ENCODE data around the gene SOX10.
"Not testable (repeated sequence)": the region's sequence is repeated elsewhere in the genome, so short reads cannot be mapped to it uniquely, and the experiment has no call there.

Gene SOX10

GRCh38 chr22:37976022-37976421 lies 8.3 kb downstream of the SOX10 start:
- not testable (repeated sequence) for H3K27me3 ChIP-seq (replicated peaks; ENCODE audit: control insufficient read depth, insufficient read depth, low read length, poor library complexity, severe bottlenecking); H3K36me3 ChIP-seq (ENCODE audit: control insufficient read depth, insufficient read depth, low read length); H3K27ac ChIP-seq (ENCODE audit: insufficient read depth, low read length, poor library complexity, severe bottlenecking); H3K4me3 ChIP-seq (ENCODE audit: insufficient read depth, low read depth, low read length, poor library complexity, severe bottlenecking); H3K9me3 ChIP-seq (ENCODE audit: control insufficient read depth, low read length); H3K4me1 ChIP-seq (ENCODE audit: control insufficient read depth, insufficient read depth, low read length, poor library complexity, severe bottlenecking); DNase-seq

GRCh38 chr22:37975153-37975552 lies 9.2 kb downstream of the SOX10 start:
- H3K4me3 ChIP-seq (ENCODE audit: insufficient read depth, low read depth, low read length, poor library complexity, severe bottlenecking): no peak overlapping the region
- H3K27me3 ChIP-seq (replicated peaks; ENCODE audit: control insufficient read depth, insufficient read depth, low read length, poor library complexity, severe bottlenecking): no peaks in the 10 kb centered on the region
- no peaks in the 10 kb centered on the region for H3K36me3 ChIP-seq (ENCODE audit: control insufficient read depth, insufficient read depth, low read length)
- no peak overlapping the region for H3K27ac ChIP-seq (ENCODE audit: insufficient read depth, low read length, poor library complexity, severe bottlenecking)
- H3K4me1 ChIP-seq (ENCODE audit: control insufficient read depth, insufficient read depth, low read length, poor library complexity, severe bottlenecking): no peaks in the 10 kb centered on the region
- no peaks in the 10 kb centered on the region for H3K9me3 ChIP-seq (ENCODE audit: control insufficient read depth, low read length)
- no peak for DNase-seq

GRCh38 chr22:37973271-37974170 lies 10.8 kb downstream of the SOX10 start:
- no peaks in the 10 kb centered on the region for H3K4me1 ChIP-seq (ENCODE audit: control insufficient read depth, insufficient read depth, low read length, poor library complexity, severe bottlenecking)
- H3K36me3 ChIP-seq (ENCODE audit: control insufficient read depth, insufficient read depth, low read length): peaks cover 9% of the 10 kb centered on the region
- DNase-seq: no peak
- no peak overlapping the region for H3K27ac ChIP-seq (ENCODE audit: insufficient read depth, low read length, poor library complexity, severe bottlenecking)
- no peaks in the 10 kb centered on the region for H3K27me3 ChIP-seq (replicated peaks; ENCODE audit: control insufficient read depth, insufficient read depth, low read length, poor library complexity, severe bottlenecking)
- H3K4me3 ChIP-seq (ENCODE audit: insufficient read depth, low read depth, low read length, poor library complexity, severe bottlenecking): no peak overlapping the region
- no peaks in the 10 kb centered on the region for H3K9me3 ChIP-seq (ENCODE audit: control insufficient read depth, low read length)

- H3K27me3 ChIP-seq (replicated peaks; ENCODE audit: control insufficient read depth, insufficient read depth, low read length, poor library complexity, severe bottlenecking): no peaks in the 10 kb centered on the region
- H3K27ac ChIP-seq (ENCODE audit: insufficient read depth, low read length, poor library complexity, severe bottlenecking): no peak overlapping the region
- H3K36me3 ChIP-seq (ENCODE audit: control insufficient read depth, insufficient read depth, low read length): peaks cover 19% of the 10 kb centered on the region
- H3K4me1 ChIP-seq (ENCODE audit: control insufficient read depth, insufficient read depth, low read length, poor library complexity, severe bottlenecking): no peaks in the 10 kb centered on the region
- no peak overlapping the region for H3K4me3 ChIP-seq (ENCODE audit: insufficient read depth, low read depth, low read length, poor library complexity, severe bottlenecking)
- DNase-seq: no peak
- no peaks in the 10 kb centered on the region for H3K9me3 ChIP-seq (ENCODE audit: control insufficient read depth, low read length)
These were observed 11.8 kb downstream of the SOX10 start for GRCh38 chr22:37972527-37972926.

DNA sequence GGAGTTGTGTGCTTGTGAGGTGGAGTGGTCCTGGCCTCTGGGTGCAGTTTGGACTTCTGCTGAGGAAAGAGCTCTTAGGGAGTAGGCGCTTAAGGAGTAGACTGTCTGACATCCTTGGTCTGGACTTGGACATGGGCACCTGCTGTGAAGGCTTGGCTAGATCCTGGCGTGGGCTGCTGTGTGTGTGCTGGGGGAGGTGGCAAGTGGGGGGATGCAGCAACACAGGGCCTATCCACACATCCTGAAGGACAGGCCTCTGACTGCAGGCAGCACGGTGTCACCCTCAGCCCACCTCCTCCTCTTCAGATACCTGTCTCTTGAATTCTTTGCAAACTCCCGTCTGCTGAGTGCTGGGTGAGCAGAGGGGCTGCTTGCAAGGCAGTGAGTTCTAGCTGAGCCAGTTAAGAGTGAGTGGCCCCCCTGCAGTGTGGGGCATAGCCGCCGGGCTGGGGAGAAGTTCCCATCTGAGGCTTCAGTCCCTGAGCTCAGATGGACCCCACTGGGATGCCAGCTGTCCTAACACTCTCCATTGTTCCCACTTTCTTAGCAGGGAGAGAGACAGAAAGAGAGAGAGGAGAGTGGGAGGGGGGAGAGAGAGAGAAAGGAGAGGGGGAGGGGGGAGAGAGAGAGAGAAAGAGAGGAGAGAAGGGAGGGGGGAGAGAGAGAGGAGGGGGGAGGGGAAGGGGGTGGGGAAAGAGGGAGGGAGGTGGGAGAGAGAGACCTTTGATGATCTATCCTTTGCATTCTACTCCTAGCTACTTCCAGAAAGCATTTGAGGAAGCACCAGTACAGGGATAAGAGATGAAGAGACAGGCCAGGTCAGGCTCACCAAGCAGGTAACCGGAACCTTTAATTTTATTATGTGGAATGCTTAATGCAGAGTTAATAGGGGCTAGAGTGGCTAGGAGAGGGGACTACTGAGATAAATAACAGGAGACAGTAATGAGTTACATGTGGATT lies 12.6 kb downstream of the SOX10 start:
- no peak overlapping the region for H3K27ac ChIP-seq (ENCODE audit: insufficient read depth, low read length, poor library complexity, severe bottlenecking)
- no peak overlapping the region for H3K4me3 ChIP-seq (ENCODE audit: insufficient read depth, low read depth, low read length, poor library complexity, severe bottlenecking)
- no peaks in the 10 kb centered on the region for H3K4me1 ChIP-seq (ENCODE audit: control insufficient read depth, insufficient read depth, low read length, poor library complexity, severe bottlenecking)
- peaks cover 27% of the 10 kb centered on the region for H3K36me3 ChIP-seq (ENCODE audit: control insufficient read depth, insufficient read depth, low read length)
- no peak for DNase-seq
- H3K27me3 ChIP-seq (replicated peaks; ENCODE audit: control insufficient read depth, insufficient read depth, low read length, poor library complexity, severe bottlenecking): no peaks in the 10 kb centered on the region
- no peaks in the 10 kb centered on the region for H3K9me3 ChIP-seq (ENCODE audit: control insufficient read depth, low read length)

GRCh38 chr22:37970864-37971263 lies 13.5 kb downstream of the SOX10 start:
- peaks cover 27% of the 10 kb centered on the region for H3K36me3 ChIP-seq (ENCODE audit: control insufficient read depth, insufficient read depth, low read length)
- no peak for DNase-seq
- no peak overlapping the region for H3K4me3 ChIP-seq (ENCODE audit: insufficient read depth, low read depth, low read length, poor library complexity, severe bottlenecking)

GRCh38 chr22:37968452-37969251 lies 15.7 kb downstream of the SOX10 start:
- Histone ChIP-seq H3K27ac (ENCODE audit: insufficient read depth, low read length, poor library complexity, severe bottlenecking) (no peak overlapping the region), H3K27me3 (replicated peaks; ENCODE audit: control insufficient read depth, insufficient read depth, low read length, poor library complexity, severe bottlenecking) (no peaks in the 10 kb centered on the region), H3K36me3 (ENCODE audit: control insufficient read depth, insufficient read depth, low read length) (peaks cover 27% of the 10 kb centered on the region), H3K9me3 (ENCODE audit: control insufficient read depth, low read length) (no peaks in the 10 kb centered on the region), H3K4me3 (ENCODE audit: insufficient read depth, low read depth, low read length, poor library complexity, severe bottlenecking) (no peak overlapping the region), H3K4me1 (ENCODE audit: control insufficient read depth, insufficient read depth, low read length, poor library complexity, severe bottlenecking) (no peaks in the 10 kb centered on the region)
- no peak for DNase-seq

More at GRCh38 chr22:37970864-37971263, 13.5 kb downstream of the SOX10 start:
- Histone ChIP-seq H3K4me1 (ENCODE audit: control insufficient read depth, insufficient read depth, low read length, poor library complexity, severe bottlenecking) (no peaks in the 10 kb centered on the region), H3K27ac (ENCODE audit: insufficient read depth, low read length, poor library complexity, severe bottlenecking) (no peak overlapping the region), H3K9me3 (ENCODE audit: control insufficient read depth, low read length) (no peaks in the 10 kb centered on the region), H3K27me3 (replicated peaks; ENCODE audit: control insufficient read depth, insufficient read depth, low read length, poor library complexity, severe bottlenecking) (no peaks in the 10 kb centered on the region)

GRCh38 chr22:37967637-37968451 lies 16.5 kb downstream of the SOX10 start:
- H3K4me3 ChIP-seq (ENCODE audit: insufficient read depth, low read depth, low read length, poor library complexity, severe bottlenecking): no peak overlapping the region
- peaks cover 27% of the 10 kb centered on the region for H3K36me3 ChIP-seq (ENCODE audit: control insufficient read depth, insufficient read depth, low read length)

DNA sequence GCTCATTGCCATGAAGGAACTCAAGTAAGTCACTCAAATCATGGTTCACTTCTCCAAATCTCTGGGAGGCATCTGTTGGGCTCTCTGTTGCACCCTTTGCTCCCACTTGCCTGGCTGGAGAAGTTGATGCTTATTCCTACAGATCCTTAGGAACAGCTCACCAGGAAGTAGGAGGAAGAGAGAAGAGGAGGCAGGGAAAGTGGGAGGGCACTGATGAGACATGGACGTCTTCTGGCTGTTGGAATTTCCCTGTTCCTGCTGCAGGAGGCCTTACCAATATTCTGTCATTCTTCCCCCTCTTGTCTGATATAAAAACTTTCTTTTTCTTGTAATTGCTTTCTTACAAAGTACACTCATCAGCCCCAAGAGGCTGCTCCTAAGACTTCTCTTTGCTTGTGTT lies 17.2 kb downstream of the SOX10 start:
- Histone ChIP-seq H3K9me3 (ENCODE audit: control insufficient read depth, low read length) (no peaks in the 10 kb centered on the region), H3K4me1 (ENCODE audit: control insufficient read depth, insufficient read depth, low read length, poor library complexity, severe bottlenecking) (no peaks in the 10 kb centered on the region), H3K36me3 (ENCODE audit: control insufficient read depth, insufficient read depth, low read length) (peaks cover 31% of the 10 kb centered on the region), H3K27me3 (replicated peaks; ENCODE audit: control insufficient read depth, insufficient read depth, low read length, poor library complexity, severe bottlenecking) (no peaks in the 10 kb centered on the region), H3K4me3 (ENCODE audit: insufficient read depth, low read depth, low read length, poor library complexity, severe bottlenecking) (no peak overlapping the region), H3K27ac (ENCODE audit: insufficient read depth, low read length, poor library complexity, severe bottlenecking) (no peak overlapping the region)
- DNase-seq: no peak

More at GRCh38 chr22:37967637-37968451, 16.5 kb downstream of the SOX10 start:
- Histone ChIP-seq H3K9me3 (ENCODE audit: control insufficient read depth, low read length) (no peaks in the 10 kb centered on the region), H3K27ac (ENCODE audit: insufficient read depth, low read length, poor library complexity, severe bottlenecking) (no peak overlapping the region), H3K27me3 (replicated peaks; ENCODE audit: control insufficient read depth, insufficient read depth, low read length, poor library complexity, severe bottlenecking) (no peaks in the 10 kb centered on the region), H3K4me1 (ENCODE audit: control insufficient read depth, insufficient read depth, low read length, poor library complexity, severe bottlenecking) (no peaks in the 10 kb centered on the region)
- DNase-seq: no peak

Data from effector memory CD4-positive, alpha-beta T cell (primary cell).